ENCODE results near the gene RDH5.
A peak's percentile ranks its signal among the peaks of the same experiment; 100 is the strongest.

Gene RDH5

DNA sequence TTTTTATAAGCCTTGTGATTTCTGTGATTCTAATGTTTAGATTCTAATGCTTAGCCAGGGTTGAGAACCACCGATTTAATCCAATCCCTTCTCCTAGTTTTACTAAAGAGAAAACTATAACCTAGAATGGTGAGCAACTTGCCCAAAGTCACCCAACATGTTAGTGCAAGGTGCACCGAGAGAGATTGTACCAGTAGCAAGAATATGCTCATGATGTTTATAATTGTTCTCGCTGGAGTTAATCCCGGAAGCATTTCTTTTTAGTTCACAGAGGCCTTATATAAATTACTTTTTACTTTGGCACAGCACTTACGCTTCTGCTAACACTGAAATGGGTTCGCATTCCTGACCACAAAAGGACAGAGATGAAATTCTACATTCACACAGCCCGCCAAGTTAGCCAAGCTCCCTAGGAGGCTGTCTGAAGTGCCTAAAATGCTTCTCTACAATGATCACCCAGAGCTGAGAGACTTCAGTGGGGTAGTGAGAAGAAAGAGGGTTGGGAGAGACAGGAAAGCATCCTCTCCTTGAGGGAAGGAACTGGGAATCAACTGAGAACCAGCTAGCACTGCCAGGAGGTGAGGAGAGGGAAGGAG is 4.9 kb upstream of the RDH5 start:
- DNase-seq = no peak

DNA sequence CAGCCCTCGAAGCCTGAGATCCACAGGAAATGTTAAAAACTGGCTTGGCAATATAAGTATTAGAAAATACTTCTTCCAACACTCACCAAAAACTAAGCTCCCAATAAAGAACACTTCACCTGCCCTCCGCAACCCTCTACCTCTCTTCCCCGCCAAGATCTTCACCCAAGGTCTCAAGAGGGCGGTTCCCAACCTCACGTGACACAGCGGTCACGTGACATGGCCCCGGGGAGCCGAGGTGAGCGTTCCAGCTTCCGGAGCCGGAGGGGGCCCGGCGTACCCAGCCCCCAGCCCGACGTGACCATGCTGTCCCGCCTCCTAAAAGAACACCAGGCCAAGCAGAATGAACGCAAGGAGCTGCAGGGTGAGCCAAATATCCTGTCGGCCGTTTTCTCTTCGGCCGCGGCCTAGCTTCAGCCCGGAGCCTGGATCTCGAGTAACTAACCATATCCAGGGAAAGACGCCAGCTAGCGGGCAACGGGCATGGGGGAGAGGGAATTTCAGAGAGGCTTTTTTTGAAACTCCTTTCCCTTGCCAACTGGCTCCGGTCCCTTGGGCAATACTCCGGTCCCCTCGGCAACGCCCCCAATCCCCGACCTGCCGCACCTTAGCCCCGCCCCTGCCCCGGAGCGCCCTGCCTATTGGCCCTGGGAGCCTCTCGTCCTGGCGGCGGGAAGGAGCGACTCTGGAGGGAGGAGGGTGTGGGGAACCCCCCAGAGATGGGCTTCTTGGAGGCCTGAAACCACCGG is 4.2 kb upstream of the RDH5 start, which contains the start of gene BLOC1S1:
TSS of gene BLOC1S1 (plus strand) at position 214 of the 749 bp plus-strand sequence. CDS start at position 220, 6 bp downstream.
- DNase-seq = peak; percentile 97

DNA sequence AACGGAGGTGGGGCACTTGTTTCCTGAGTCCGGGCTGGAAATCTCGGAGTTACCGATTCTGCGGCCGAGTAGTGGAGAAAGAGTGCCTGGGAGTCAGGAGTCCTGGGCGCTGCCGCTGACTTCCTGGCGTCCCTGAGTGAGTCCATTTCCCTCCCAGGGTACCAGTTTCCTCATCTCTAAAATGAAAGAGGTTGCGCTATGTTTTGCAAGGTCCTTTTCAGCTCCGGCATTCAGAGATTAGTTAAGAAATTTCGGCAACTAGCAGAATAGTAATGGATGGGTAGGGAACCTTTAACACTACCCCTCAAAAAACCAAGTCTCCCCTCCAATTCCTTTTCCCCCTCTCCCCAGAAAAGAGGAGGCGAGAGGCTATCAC is 3.6 kb upstream of the RDH5 start:
- no peak for DNase-seq

DNA sequence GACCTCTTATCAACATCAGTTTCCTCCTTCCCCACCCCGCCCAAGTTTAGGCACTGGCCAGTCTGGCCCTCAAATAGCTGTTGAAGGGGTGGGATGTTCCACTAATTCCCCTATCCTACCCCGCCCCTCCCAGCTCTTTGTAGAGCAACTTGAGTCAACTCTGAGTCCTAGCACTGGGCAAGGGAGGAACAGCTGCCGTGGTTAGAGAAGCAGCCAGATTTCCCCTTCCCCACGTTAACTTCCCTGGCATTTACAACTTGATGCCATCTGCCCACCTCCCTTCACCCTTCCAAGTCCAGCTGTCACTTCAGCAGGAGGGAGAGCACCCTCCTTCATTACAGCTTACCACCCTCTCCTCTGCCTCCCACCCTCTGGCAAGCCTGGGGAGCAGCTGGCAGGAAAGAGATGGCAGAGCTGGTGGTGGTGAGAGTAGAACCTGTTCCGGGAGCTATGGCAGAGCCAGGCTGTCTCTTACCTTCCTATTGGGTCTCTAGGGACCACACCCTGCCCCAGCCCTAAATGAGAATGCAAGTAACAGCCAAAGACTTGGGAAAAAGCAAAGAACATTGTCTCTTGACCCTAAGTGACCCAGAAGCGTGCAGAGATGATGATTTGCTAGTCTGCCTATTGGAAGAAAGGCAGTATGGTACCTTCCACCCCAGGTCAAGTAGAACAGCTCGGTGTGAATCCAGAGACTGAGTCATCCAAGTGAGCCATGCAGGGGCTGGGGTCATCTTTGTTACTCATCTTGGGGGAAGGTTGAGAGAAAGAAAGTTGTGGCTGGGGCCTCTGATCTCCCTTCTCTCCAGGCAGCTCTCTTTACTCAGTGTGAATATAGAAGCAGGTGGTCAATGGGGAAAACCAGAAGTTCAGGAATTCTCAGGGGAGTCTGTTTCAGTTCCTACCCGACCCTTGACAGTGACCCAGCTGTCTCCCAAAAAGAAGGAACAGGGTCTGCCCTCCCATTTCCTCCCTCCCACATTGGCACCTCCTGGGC is 2.9 kb upstream of the RDH5 start:
- no peak for DNase-seq

DNA sequence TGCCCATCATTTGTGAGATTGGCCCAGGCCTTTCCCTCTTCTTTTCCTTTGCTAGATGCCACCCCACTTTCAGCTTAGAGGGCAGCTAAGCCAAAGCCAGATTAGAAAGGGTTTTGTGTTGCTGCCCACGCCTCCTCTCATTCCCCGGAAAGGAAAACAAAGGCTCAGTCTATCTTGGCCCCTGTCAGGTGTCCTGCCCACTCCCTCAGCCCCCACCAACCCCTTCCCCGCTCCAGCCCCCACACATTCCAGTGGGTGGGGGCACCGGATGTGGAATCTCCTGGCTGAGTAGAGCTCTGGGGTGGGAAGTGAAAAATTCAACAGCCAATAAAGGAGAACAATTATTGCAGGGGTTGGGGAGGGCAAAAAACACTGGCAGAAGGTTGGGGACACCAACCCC is 2.2 kb upstream of the RDH5 start:
- DNase-seq = no peak

DNA sequence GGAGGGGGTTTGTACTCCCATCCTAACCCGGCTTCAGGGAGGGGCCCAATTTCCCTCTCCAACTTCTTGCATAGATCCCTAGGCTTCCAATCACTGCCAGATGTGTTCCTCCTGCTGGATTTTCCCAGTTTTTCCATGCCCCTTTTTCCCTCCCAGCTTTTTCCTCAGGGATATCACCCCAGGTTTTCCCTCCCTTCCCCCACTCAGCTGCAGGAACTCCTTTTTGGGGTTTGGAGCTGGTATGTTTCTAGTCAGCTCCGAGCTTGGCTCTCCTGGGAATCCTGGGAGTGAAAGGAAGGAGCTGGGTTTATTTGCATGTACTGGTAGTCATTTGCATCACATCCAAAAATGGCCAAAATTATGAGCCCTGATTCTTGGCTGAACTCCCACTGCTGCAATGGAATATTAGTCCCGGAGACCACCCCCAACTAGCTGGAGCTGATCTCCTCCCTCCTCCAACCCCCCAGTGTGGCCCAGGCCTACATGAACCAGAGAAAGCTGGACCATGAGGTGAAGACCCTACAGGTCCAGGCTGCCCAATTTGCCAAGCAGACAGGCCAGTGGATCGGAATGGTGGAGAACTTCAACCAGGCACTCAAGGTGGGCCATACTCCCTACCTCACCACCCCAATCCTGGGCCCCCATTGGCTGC is 1.4 kb upstream of the RDH5 start:
- no peak for DNase-seq

DNA sequence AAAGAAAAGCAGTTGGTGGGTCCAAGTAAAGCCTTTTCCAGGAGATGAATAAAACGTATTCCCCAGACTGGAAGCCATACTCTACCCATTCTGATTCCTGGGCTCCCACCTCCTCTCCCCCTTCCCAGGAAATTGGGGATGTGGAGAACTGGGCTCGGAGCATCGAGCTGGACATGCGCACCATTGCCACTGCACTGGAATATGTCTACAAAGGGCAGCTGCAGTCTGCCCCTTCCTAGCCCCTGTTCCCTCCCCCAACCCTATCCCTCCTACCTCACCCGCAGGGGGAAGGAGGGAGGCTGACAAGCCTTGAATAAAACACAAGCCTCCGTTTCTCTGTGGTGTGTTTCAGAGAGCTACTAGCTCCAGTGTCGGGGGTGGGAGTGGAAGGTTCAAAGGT is 822 bp upstream of the RDH5 start:
- DNase-seq = no peak

DNA sequence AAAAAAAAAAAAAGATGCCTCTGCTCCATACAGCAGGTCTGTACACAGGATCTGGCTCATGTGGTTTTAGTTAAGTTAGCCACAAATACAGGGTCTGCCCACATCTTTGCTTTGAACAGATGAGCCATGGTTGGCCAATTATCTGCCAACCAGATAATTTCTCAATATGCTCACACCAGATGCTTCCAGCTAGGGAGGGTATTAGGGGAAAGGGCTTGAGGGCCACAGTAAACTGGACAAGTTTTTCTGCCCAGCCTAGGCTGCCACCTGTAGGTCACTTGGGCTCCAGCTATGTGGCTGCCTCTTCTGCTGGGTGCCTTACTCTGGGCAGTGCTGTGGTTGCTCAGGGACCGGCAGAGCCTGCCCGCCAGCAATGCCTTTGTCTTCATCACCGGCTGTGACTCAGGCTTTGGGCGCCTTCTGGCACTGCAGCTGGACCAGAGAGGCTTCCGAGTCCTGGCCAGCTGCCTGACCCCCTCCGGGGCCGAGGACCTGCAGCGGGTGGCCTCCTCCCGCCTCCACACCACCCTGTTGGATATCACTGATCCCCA is 776 bp downstream of the RDH5 start:
- DNase-seq = no peak

DNA sequence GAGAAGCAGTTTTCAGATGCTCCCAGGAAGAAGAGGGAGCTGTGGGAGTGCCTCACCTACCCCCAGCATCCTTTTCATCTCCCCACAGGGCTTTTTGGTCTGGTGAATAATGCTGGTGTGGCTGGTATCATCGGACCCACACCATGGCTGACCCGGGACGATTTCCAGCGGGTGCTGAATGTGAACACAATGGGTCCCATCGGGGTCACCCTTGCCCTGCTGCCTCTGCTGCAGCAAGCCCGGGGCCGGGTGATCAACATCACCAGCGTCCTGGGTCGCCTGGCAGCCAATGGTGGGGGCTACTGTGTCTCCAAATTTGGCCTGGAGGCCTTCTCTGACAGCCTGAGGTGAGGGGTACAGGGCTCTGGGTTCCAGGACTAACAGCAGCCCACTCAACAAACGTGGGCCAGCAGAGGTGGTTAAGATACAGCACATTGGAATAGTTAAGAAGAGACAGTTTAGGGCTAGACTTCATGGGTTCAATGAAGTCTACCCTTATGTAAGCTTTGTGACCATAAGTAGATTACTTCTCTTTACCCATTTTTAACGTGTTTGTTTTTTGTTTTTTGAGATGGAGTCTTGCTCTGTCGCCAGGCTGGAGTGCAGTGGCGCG is 1.5 kb downstream of the RDH5 start:
- no peak for DNase-seq

DNA sequence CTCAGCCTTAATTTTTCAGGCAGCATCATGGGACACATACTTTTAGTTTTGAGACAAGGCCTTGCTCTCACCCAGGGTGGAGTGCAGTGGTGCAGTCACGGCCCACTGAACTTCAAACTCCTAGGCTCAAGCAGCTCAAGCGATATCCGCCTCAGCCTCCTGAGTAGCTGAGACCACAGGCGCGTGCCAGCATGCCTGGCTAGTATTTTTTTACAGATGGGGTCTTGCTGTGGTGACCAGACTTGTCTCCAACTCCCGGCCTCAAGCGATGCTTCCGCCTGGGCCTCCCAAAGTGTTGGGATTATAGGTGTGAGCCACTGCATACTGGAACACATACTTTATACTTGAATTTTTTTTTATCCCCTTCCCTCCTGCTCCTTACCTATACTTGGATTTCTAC is 2.8 kb downstream of the RDH5 start:
- no peak for DNase-seq

DNA sequence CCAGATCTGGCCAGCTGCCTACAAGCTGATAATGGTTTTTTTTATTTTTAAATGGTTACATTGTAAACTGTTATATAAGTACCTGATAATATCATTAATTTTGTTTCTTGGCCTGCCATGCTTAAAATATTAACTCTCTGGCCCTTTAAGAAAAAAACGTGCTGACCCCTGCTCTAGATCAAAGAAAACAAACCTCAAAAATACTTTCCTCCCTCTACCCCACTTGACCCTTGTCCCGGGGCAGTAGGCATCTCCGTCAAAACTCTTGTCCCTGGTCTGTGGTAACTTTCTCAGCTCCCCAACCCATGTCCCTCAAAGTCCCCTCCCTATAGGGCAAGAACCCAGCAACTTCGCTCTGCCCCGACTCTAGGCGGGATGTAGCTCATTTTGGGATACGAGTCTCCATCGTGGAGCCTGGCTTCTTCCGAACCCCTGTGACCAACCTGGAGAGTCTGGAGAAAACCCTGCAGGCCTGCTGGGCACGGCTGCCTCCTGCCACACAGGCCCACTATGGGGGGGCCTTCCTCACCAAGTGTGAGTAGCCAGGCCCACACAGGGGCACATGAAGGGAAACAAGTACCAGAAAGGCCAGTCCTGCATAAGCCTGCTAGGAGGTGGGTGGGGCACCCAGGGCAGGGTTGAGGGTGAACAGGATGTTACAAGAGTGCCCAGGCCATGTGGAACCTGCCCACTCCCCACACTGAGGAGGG is 3.5 kb downstream of the RDH5 start:
- DNase-seq = no peak

DNA sequence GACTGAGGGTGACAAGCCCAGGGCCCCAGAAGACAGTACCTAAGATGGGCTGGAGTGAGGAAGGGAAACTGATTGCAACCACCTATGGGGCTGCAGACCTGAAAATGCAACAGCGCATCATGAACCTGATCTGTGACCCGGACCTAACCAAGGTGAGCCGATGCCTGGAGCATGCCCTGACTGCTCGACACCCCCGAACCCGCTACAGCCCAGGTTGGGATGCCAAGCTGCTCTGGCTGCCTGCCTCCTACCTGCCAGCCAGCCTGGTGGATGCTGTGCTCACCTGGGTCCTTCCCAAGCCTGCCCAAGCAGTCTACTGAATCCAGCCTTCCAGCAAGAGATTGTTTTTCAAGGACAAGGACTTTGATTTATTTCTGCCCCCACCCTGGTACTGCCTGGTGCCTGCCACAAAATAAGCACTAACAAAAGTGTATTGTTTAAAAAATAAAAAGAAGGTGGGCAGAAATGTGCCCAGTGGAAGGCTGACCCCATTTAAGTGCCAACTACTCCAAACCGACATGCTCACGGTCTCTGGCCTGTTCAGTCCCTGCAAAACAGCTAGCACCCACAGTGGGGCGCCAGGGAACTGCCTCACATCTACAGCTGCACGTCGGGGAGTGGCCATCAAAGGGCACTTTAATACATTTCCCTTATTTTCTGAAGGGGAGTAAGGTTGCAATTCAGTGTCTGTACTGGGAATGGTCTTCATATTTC is 4.2 kb downstream of the RDH5 start:
- peak; percentile 87 for DNase-seq

DNA sequence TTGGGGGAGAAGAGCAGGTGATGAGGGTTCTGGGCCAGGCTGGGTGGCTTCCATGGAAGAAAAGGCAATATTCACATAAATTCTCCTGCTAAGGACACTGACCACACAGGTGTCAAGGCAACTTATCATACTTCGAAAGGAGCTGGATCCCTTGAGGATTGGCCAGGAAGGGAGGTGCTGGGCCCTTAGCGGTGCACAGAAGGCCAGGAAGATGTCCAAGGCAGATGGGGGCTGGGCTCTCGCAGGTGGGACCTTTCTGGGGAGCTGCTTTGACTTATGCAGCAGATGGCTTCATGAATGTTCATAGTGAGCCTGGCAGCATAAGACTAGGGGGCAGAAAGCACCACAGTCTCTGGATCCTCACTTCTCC is 4.7 kb downstream of the RDH5 start:
- no peak for DNase-seq

DNA sequence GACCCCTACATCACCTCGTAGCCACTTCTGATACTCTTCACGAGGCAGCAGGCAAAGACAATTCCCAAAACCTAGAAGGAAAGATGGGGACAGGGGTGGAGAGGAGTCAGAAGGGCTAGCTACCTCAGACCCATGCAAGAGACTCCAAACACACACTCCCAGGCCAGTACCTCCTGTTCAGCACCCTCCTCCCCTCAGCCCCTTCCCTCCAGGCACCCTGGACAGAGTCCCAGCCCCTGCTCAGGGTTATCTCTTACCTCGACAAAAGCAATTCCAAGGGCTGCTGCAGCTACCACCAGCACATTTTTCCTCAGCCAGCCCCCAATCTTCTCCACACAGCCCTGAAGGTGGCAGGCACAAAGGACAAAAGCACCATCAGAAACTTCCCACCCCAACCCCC is 5.4 kb downstream of the RDH5 start:
- no peak for DNase-seq

DNA sequence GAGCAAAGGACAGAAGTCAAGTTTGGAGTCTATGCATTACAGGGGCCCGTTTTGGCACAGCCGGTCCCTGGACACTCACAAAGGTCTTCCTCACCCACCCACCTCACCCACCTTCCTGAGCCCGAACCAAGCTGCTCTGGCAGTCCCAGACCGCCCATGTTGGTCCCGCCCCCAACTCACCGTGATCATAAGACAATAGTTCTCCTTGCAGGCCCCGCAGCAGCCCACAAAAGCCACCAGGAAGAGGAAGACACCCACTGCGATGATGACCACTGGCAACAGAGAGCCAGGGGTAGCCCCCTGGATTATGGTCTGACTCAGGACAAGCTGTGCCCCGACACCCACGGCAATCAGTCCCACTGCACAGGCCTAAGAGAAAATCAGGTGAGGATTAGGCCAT is 6.8 kb downstream of the RDH5 start:
- DNase-seq = no peak

DNA sequence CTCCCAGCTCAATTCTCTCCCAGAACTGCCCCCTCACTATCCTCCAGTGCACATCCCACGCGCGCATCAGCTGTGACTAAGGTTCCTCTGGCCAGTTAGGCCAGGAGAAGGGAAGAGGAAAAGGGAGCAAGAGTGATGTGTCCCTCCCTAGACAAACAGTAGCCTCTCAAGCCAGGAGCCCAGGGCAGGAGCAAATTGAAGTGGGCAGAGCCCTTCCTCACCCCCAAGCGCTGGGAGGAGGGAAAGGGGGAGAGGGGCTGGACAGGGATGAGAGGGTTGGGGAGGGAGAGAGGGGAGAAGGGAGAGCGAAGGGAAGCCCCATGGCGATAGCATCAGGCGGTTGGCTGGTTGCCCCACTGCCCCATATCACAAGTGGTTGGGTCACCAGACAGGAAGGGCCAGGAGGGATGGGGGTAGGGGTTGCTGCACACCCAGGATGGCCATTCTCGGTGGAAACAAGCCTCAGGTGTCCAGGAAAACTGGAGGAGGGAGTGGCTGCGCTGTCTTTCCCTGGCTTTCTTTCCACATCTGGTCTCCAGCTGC is 7.5 kb downstream of the RDH5 start:
- DNase-seq = no peak

DNA sequence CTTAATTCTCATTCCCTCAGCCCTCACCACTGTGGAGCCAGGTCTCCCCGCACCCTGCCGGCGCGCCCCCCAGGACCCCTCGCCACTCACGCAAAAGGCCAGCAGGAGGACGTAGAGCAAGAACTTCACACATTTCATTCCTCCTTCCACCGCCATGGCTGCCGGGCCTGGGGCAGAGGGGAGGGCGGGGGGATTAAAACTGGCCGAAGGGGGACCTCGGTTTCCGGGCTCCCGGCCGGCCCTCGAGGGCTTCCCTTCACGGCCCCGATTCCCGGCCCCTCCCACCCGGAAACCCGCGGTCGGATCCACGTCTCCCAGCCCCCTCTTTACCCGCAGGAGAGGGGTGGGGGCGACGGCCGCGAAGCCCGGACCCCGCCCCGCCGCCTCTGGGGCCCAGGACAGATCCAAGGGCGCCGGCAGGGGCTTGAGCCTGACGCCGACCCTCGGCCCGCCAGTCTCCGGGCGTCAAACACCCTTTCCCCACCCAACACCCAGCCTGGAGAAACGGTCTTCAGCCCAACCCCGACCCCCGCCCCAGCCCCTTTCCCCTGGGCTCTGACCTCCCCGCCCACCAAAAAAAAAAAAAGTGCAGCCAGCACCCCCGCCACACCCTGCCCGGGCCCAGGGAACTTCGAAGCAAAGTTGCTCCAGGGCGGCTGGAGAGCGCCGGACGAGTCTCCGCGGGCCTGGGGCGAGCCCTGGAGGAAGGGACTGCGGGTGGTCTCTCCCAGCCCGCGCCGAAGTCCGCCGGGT is 8.2 kb downstream of the RDH5 start:
- peak; percentile 76 for DNase-seq

DNA sequence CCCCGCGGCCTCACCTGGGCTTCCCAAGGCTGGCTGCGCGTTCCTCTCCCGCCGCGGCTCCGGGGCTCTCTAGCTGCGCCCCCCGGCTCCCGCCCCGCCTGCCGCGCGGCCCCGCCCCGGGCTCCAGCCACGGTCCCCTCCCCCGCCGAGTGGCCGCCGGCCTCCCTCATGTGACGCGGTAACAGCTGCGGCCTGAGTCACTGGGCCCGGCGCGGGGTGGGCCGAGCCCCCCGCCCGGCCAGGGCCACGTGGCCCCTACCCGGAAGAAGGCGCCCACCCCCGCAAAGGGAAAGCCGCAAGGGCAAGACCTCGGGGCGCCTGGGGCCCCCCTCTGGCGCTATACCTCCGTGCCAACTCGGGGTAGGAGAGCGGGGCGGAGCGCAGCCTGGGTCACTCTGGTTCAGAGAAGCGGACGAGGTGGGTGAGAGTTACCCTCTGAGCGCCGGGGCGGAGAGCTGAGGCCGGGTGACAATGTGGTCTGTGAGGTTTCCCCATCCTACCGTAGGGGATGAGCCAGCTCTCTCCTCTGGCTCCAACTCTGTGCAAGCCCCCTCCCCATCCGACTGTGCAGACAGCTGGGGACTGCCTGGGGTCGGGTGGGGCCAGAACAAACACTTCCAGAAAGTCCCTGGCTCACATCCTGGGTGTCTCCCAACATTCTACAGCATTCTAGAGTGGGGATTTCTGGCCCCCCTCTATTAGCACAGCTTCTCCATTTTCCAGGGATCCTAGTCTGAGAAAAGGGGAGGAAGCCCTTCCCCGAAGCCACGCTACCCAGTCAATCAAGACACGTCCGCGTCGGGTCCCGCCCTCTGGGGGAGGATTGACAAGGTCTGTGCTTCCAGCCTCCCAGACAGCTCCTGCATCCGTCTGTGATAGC is 9.0 kb downstream of the RDH5 start, which contains the start of gene CD63:
TSS of gene CD63 (minus strand) at position 71 of the 880 bp plus-strand sequence. CDS start 668 bp downstream, outside the sequence.
- DNase-seq = peak; percentile 88

All from activated effector memory CD4-positive, alpha-beta T cell treated with anti-CD3 and anti-CD28 coated beads, Interleukin-2, amount 50 U/mL, for 16 hours (primary cell).